NB4 (cell line): ENCODE data around the gene EDIL3.

ENCODE experiments used
- CTCF ChIP-seq: IDR thresholded peaks from one replicate; pipeline ENCODE4 v1.5.1; 2012; ENCODE audit warnings: low read depth, low read length
- MAX ChIP-seq: IDR thresholded peaks from 2 replicates; pipeline ENCODE4 v1.6.1; 2011; ENCODE audit warnings: low read depth, low read length
- MYC ChIP-seq: IDR thresholded peaks from 2 replicates; pipeline ENCODE4 v1.6.1; 2011; ENCODE audit warnings: low read depth, low read length
- POLR2A ChIP-seq: IDR thresholded peaks from 2 replicates; pipeline ENCODE4 v1.6.1; 2011; ENCODE audit warnings: mild to moderate bottlenecking; ENCODE audit not compliant: insufficient read length; ENCODE audit errors: extremely low read depth

- TF ChIP-seq MAX = no peak
- no peak for TF ChIP-seq CTCF
- TF ChIP-seq POLR2A = no peak
- no peak for TF ChIP-seq MYC
Observed at GRCh38 chr5:84118551-84118950, 266.1 kb downstream of the EDIL3 start.
